ENCODE results near the gene NDNF.

DNA sequence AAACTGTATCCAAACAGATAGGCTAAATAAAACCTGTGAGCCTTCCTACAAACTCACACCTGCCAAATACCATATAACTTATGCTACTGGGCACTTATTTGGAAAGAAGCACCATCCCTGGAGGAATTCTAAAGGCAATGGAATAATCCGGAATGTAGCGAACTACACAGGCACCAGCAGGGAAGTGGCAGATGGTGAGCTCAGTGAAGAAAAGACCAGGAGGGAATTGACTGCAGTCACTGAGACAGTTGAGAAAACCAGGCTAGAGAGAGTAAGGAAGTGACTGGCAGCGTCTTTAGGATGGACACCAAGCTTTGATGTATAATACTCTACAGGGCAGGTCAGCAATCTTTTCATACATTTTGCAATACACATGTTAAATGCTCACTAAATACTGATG, 16.3 kb downstream of the NDNF start:
- TF ChIP-seq, protein P1, sequence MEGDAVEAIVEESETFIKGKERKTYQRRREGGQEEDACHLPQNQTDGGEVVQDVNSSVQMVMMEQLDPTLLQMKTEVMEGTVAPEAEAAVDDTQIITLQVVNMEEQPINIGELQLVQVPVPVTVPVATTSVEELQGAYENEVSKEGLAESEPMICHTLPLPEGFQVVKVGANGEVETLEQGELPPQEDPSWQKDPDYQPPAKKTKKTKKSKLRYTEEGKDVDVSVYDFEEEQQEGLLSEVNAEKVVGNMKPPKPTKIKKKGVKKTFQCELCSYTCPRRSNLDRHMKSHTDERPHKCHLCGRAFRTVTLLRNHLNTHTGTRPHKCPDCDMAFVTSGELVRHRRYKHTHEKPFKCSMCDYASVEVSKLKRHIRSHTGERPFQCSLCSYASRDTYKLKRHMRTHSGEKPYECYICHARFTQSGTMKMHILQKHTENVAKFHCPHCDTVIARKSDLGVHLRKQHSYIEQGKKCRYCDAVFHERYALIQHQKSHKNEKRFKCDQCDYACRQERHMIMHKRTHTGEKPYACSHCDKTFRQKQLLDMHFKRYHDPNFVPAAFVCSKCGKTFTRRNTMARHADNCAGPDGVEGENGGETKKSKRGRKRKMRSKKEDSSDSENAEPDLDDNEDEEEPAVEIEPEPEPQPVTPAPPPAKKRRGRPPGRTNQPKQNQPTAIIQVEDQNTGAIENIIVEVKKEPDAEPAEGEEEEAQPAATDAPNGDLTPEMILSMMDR (IDR thresholded peaks at IDR 0.05 in 2 of 3, conservative IDR thresholded peaks at IDR 0.05 in 1 of 3; ENCODE audit: borderline replicate concordance in 1 of 3, insufficient read depth in 1 of 3, low read depth in 2 of 3, low read length in 2 of 3) = no peak
- TF ChIP-seq YY1 (IDR thresholded peaks at IDR 0.05; ENCODE audit: extremely low read depth, insufficient replicate concordance, low read depth, low read length) = no peak
- TF ChIP-seq ELF1 (IDR thresholded peaks at IDR 0.05; ENCODE audit: borderline replicate concordance, low read depth) = no peak
- TF ChIP-seq, protein P2, sequence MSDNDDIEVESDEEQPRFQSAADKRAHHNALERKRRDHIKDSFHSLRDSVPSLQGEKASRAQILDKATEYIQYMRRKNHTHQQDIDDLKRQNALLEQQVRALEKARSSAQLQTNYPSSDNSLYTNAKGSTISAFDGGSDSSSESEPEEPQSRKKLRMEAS (IDR thresholded peaks at IDR 0.05) = no peak
- no peak for TF ChIP-seq POLR2A (IDR thresholded peaks at IDR 0.05; ENCODE audit: borderline replicate concordance, extremely low read depth, insufficient read depth, insufficient read length)
- no peak for TF ChIP-seq POLR2AphosphoS5 (IDR thresholded peaks at IDR 0.05; ENCODE audit: low read depth, low read length)
- no peak for TF ChIP-seq SIN3A (IDR thresholded peaks at IDR 0.05; ENCODE audit: low read depth)

Measured in HCT116 (cell line).